Upper lobe of right lung (tissue), 1 donor: ENCODE measurements around the gene LYSMD4. TPM values are rescaled to one million over a fixed set of nuclear protein-coding genes. Genes with fewer than 3 reads are reported as not detected.
A peak's percentile ranks its signal among the peaks of the same experiment; 100 is the strongest.

ENCODE experiments used
- ATAC-seq: fragments of 200-7000 bp; cut with Tn5 transposase; one replicate; pipeline ENCODE4 v1.9.1; 2020; ENCODE audit warnings: mild to moderate bottlenecking, moderate library complexity
- DNase-seq: peaks from one replicate; pipeline ENCODE4 v3.0.0-alpha.2; 2020
- H3K27ac ChIP-seq: fragments of 200-600 bp; one replicate; pipeline ENCODE4 v1.8.0; 2022
- H3K27me3 ChIP-seq: fragments of 200-600 bp; one replicate; pipeline ENCODE4 v1.8.0; 2022; ENCODE audit warnings: mild to moderate bottlenecking
- H3K36me3 ChIP-seq: fragments of 200-600 bp; one replicate; pipeline ENCODE4 v1.8.0; 2022
- H3K4me1 ChIP-seq: fragments of 200-600 bp; one replicate; pipeline ENCODE4 v1.8.0; 2022
- H3K4me3 ChIP-seq: fragments of 200-600 bp; one replicate; pipeline ENCODE4 v1.8.0; 2022; ENCODE audit warnings: mild to moderate bottlenecking
- H3K9me3 ChIP-seq: fragments of 200-600 bp; one replicate; pipeline ENCODE4 v1.8.0; 2022
- intact Hi-C: fragments of 100-400 bp; cut with DNase I; formaldehyde crosslinking; loops from one replicate; pipeline ENCODE4 v1.11.0; 2022
- total RNA-seq: library from RNA; stranded (reverse); fragmentation: NEBNext Ultra II Directional; extraction: Animal tissue kit (Norgen Biotek cat#: 25700); gene quantifications from one replicate; pipeline ENCODE4 v1.2.1, GENCODE V29; 2021
- TF ChIP-seq, protein P1 (sequence below): fragments of 200-600 bp; IDR thresholded peaks from one replicate; pipeline ENCODE4 v1.8.0; 2022; ENCODE audit warnings: antibody characterized with exemption
- donor health status: DM: no; HTN: yes; CAD: no; lungs with severe emphysema.

Gene LYSMD4
- total RNA-seq, 1 donor from 2014 or later: 9.1 TPM

GRCh38 chr15:99721896-99722295, 11.3 kb downstream of the LYSMD4 start:
- no peak overlapping the region for H3K4me3 ChIP-seq
- TF ChIP-seq, protein P1, sequence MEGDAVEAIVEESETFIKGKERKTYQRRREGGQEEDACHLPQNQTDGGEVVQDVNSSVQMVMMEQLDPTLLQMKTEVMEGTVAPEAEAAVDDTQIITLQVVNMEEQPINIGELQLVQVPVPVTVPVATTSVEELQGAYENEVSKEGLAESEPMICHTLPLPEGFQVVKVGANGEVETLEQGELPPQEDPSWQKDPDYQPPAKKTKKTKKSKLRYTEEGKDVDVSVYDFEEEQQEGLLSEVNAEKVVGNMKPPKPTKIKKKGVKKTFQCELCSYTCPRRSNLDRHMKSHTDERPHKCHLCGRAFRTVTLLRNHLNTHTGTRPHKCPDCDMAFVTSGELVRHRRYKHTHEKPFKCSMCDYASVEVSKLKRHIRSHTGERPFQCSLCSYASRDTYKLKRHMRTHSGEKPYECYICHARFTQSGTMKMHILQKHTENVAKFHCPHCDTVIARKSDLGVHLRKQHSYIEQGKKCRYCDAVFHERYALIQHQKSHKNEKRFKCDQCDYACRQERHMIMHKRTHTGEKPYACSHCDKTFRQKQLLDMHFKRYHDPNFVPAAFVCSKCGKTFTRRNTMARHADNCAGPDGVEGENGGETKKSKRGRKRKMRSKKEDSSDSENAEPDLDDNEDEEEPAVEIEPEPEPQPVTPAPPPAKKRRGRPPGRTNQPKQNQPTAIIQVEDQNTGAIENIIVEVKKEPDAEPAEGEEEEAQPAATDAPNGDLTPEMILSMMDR: no peak
- H3K27me3 ChIP-seq: no peaks in the 10 kb centered on the region
- no peaks in the 10 kb centered on the region for H3K36me3 ChIP-seq
- H3K4me1 ChIP-seq: peaks cover 16% of the 10 kb centered on the region
- no peak for ATAC-seq
- no peaks in the 10 kb centered on the region for H3K9me3 ChIP-seq
- intact Hi-C loops: no loop called here
- H3K27ac ChIP-seq: no peak overlapping the region
- DNase-seq: no peak

DNA sequence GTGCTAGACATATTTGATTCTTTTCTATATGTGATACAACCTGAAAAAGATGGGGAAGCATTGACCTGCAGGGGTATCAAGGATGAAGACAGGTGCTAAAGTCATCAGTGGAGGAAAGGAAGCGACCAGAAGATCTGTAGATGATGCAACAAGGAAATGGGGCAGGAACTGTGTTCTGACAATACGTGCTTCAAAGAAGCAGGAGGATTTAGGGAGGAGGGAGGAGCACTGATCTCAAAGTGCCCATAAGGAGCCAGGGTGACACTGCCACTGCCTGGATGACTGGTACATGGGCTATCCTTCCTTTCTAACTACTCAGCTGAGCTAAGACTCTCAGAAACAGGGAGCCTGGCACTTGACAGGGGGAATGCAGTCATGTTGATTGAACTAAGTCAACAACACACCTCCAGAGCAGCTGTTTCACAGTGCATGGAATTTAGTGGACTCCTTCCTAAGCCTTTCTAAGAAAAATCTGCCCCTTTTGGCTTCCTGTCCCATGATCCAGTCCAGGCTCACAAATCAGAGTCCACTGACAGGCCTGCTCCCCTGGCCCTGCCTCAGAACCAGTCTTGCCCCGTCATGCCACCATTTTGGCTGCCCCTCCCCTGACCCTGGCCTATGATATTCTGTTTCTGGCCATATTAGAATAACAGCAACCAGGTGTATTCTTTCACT, 12.0 kb downstream of the LYSMD4 start:
- no peak for DNase-seq

GRCh38 chr15:99720533-99720932, 12.7 kb downstream of the LYSMD4 start:
- H3K4me1 ChIP-seq: peaks cover 16% of the 10 kb centered on the region
- ATAC-seq (no peak), DNase-seq (no peak)
- no peaks in the 10 kb centered on the region for H3K27me3 ChIP-seq
- H3K4me3 ChIP-seq: no peak overlapping the region
- TF ChIP-seq, protein P1: no peak
- no peaks in the 10 kb centered on the region for H3K9me3 ChIP-seq
- intact Hi-C loops: no loop called here
- no peak overlapping the region for H3K27ac ChIP-seq
- peaks cover 12% of the 10 kb centered on the region for H3K36me3 ChIP-seq

More for the DNA sequence above, 12.0 kb downstream of the LYSMD4 start:
- Histone ChIP-seq H3K27me3 (no peaks in the 10 kb centered on the region), H3K4me1 (peaks cover 16% of the 10 kb centered on the region), H3K27ac (no peak overlapping the region), H3K4me3 (no peak overlapping the region), H3K36me3 (peaks cover 4% of the 10 kb centered on the region), H3K9me3 (no peaks in the 10 kb centered on the region)
- TF ChIP-seq, protein P1: no peak
- intact Hi-C loops: no loop called here
- ATAC-seq: peak; percentile 88

DNA sequence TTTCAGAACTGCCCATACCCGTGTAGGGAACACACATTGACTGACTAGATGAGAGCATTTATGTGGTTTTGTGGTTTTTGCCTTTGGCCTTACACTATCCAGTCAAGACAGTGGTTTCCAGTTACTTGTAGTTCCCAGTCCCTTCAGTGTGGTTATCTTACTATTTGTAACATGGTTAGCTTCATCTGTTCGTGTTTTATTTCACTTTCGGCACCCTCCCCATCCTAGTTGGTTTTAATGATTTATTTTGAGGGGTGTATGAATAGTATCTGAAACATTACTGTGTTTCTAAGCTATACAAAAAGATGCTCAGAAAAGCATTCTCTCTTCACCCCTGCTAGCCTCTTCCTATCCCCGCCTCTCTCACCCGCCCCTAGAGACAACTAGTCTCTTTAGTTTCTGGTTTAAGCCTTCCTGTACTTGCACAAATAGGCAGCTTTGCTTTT, 14.1 kb downstream of the LYSMD4 start:
- no peaks in the 10 kb centered on the region for H3K9me3 ChIP-seq
- H3K27me3 ChIP-seq: no peaks in the 10 kb centered on the region
- peaks cover 16% of the 10 kb centered on the region for H3K4me1 ChIP-seq
- H3K36me3 ChIP-seq: peaks cover 20% of the 10 kb centered on the region
- ATAC-seq: peak; percentile 5
- TF ChIP-seq, protein P1: no peak
- intact Hi-C loops: no loop called here
- no peak overlapping the region for H3K4me3 ChIP-seq
- DNase-seq: no peak
- no peak overlapping the region for H3K27ac ChIP-seq

- TF ChIP-seq, protein P1: no peak
- H3K36me3 ChIP-seq: peaks cover 20% of the 10 kb centered on the region
- H3K4me1 ChIP-seq: peaks cover 16% of the 10 kb centered on the region
- no peak overlapping the region for H3K4me3 ChIP-seq
- intact Hi-C loops: no loop called here
- ATAC-seq: no peak
- H3K27ac ChIP-seq: no peak overlapping the region
- no peak for DNase-seq
- no peaks in the 10 kb centered on the region for H3K9me3 ChIP-seq
- no peaks in the 10 kb centered on the region for H3K27me3 ChIP-seq
Measured at GRCh38 chr15:99718421-99718820, 14.8 kb downstream of the LYSMD4 start.
